Esophagus muscularis mucosa (tissue), 4 donors: ENCODE data around the gene AVL9. TPM values are rescaled to one million over a fixed set of nuclear protein-coding genes. Genes with fewer than 3 reads are reported as not detected.

Experiments
- DNase-seq: peaks from one replicate; pipeline ENCODE4 v3.0.0-alpha.2; 2017; ENCODE audit errors: extremely low spot score
- H3K27ac ChIP-seq, 4 donors: fragments of 200-600 bp; sonication (generic); replicated peaks in 1 of 4; 1 replicate in 3 of 4; 2 replicates in 1 of 4; pipeline ENCODE4 v1.5.1; 2016 to 2019; ENCODE audit warnings: mild to moderate bottlenecking in 1 of 4
- H3K27me3 ChIP-seq, 4 donors: fragments of 200-600 bp; sonication (generic); one replicate each; pipeline versions ENCODE4 v1.5.1 to v1.6.0; 2016 to 2019
- H3K36me3 ChIP-seq, 4 donors: fragments of 200-600 bp; sonication (generic); one replicate each; pipeline ENCODE4 v1.5.1; 2016 to 2019
- H3K4me1 ChIP-seq, 4 donors: fragments of 200-600 bp; sonication (generic); one replicate each; pipeline ENCODE4 v1.5.1; 2016 to 2019
- H3K4me3 ChIP-seq, 4 donors: fragments of 200-600 bp; sonication (generic); 1 replicate in 2 of 4; 2 replicates in 2 of 4; pipeline ENCODE4 v1.5.1; 2016 to 2019; ENCODE audit warnings: mild to moderate bottlenecking in 4 of 4, moderate library complexity in 1 of 4
- H3K9me3 ChIP-seq, 4 donors: fragments of 200-600 bp; sonication (generic); 1 replicate in 3 of 4; 2 replicates in 1 of 4; pipeline ENCODE4 v1.5.1; 2016 to 2019
- EP300 ChIP-seq: sonication (generic); formaldehyde crosslinking; IDR thresholded peaks from one replicate; pipeline ENCODE4 v1.6.1; 2017; ENCODE audit warnings: antibody characterized with exemption
- POLR2A ChIP-seq: fragments of 450-650 bp; IDR thresholded peaks from one replicate; pipeline ENCODE4 v1.6.1; 2017; ENCODE audit warnings: antibody characterized with exemption, moderate library complexity, mild to moderate bottlenecking, low read depth
- POLR2AphosphoS5 ChIP-seq, 2 donors: sonication (generic); formaldehyde crosslinking; IDR thresholded peaks; one replicate each; pipeline ENCODE4 v1.6.1; 2017; ENCODE audit warnings: antibody characterized with exemption in 2 of 2
- WGBS: methylation state at CpG from one replicate; pipeline ENCODE4 v1.1.5; 2018; 5-methylcytosine and 5-hydroxymethylcytosine counted together
- intact Hi-C: fragments of 100-400 bp; cut with DNase I; formaldehyde crosslinking; loops from one replicate; pipeline ENCODE4 v1.15.1; 2023
- total RNA-seq, 4 donors: library from RNA; depleted of rRNA; stranded (reverse); fragments of >200 nt; gene quantifications; one replicate each; pipeline versions ENCODE4 v1.1.0 to v1.2.1, GENCODE V29; 2016
- TF ChIP-seq, protein P1 (sequence below), 3 experiments: fragments of 200-600 bp in 2 of 3; fragments of 450-650 bp in 1 of 3; sonication (generic) in 2 of 3; IDR thresholded peaks; one replicate each; pipeline ENCODE4 v1.5.1; 2017 to 2019; ENCODE audit warnings: antibody characterized with exemption in 3 of 3, mild to moderate bottlenecking in 2 of 3, moderate library complexity in 1 of 3

AVL9 gene
- total RNA-seq, 4 donors from 2014 or later = 18.8 to 27.7 (median 21.3) TPM

DNA sequence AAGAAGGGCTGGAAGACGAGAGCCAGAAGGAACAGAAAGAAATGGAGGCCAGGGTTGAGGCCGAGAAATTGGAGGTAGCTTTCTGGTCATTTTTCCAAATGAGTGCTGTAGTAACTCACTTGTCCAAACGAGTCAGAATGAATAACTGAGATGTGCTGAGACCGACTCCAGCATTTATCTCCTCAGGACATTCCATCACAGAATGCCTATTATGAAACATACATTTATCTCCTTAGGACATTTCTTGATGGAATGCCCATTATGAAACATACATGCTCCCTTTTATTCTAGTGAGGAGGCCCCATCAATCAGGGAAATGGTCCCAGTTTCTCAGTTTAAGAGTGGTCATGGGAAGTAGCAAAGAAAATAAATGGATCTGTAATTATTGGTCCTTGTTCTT lies 16.5 kb downstream of the AVL9 start:
- H3K4me3 ChIP-seq = no peak overlapping the region
- H3K4me1 ChIP-seq = peaks cover 5 to 37% (median 16%) of the 10 kb centered on the region in 4 donors
- H3K27ac ChIP-seq = no peak overlapping the region
- no peaks in the 10 kb centered on the region for H3K36me3 ChIP-seq
- DNase-seq = no peak
- no peak for TF ChIP-seq POLR2A
- TF ChIP-seq POLR2AphosphoS5 (IDR thresholded peaks at IDR 0.05) = no peak
- no peak for TF ChIP-seq EP300
- TF ChIP-seq, protein P1, sequence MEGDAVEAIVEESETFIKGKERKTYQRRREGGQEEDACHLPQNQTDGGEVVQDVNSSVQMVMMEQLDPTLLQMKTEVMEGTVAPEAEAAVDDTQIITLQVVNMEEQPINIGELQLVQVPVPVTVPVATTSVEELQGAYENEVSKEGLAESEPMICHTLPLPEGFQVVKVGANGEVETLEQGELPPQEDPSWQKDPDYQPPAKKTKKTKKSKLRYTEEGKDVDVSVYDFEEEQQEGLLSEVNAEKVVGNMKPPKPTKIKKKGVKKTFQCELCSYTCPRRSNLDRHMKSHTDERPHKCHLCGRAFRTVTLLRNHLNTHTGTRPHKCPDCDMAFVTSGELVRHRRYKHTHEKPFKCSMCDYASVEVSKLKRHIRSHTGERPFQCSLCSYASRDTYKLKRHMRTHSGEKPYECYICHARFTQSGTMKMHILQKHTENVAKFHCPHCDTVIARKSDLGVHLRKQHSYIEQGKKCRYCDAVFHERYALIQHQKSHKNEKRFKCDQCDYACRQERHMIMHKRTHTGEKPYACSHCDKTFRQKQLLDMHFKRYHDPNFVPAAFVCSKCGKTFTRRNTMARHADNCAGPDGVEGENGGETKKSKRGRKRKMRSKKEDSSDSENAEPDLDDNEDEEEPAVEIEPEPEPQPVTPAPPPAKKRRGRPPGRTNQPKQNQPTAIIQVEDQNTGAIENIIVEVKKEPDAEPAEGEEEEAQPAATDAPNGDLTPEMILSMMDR (IDR thresholded peaks at IDR 0.05) = no peak
- no peaks in the 10 kb centered on the region for H3K27me3 ChIP-seq
- H3K9me3 ChIP-seq = no peaks in the 10 kb centered on the region
- intact Hi-C loops = no loop called here
- 86% methylated on average over 4 of the region's 4 CpGs for WGBS

DNA sequence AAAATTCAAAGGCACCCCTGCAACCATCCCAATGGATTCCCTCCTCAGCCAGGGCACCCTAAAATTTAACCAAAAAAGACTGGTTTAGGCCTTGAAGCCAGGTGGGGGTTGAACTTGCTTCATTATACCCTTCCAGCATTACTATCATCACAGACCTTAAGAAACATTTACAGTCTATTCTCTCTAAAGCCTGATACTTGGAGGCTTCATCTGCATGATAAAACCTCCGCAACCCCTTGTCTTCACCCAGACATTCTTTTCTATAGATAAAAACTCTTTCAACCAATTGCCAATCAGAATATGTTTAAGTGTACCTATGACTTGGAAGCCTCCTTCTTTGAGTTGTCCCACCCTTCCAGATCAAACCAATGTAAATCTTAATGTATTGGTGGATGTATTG lies 17.9 kb downstream of the AVL9 start:
- intact Hi-C loops = no loop called here
- 96% methylated on average over 1 of the region's 1 CpG for WGBS
- DNase-seq = no peak
- no peaks in the 10 kb centered on the region for H3K36me3 ChIP-seq
- no peaks in the 10 kb centered on the region for H3K27me3 ChIP-seq
- H3K4me3 ChIP-seq = no peak overlapping the region
- H3K27ac ChIP-seq = no peak overlapping the region
- peaks cover 5 to 37% (median 13%) of the 10 kb centered on the region in 4 donors for H3K4me1 ChIP-seq
- H3K9me3 ChIP-seq = no peaks in the 10 kb centered on the region
- TF ChIP-seq POLR2A = no peak
- TF ChIP-seq, protein P1 (IDR thresholded peaks at IDR 0.05) = no peak
- no peak for TF ChIP-seq POLR2AphosphoS5 (IDR thresholded peaks at IDR 0.05)
- TF ChIP-seq EP300 = no peak

DNA sequence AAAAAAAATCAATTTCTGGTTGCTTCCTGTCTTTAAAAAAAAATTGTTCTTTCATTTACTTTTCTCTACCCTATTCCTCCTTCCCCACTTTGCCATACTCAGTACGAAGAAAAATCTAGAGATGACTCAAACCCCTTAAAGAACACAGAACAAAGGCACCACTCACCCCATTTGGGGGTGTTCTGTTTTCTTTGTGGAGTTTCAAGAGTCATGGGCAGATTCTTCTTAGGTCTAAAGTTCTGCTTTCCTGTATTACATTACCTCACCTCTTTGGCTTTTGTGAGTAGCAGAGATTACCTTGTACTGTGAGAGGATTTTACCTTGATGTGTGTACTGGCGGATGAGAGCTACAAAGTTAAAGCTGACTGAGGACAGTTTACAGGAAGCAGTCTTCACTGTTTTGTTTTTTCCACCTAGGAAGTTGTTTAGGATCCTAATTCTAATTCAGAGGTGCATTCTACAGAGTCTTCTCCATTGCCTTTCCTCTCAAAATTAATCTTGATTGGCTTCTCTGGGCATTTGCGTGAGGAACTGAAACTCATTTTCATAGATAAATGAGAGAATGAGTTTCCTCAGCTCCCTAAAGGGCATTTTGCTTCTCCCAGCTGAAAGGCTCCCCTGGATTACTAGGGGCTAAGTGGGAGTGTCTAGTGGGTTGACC lies 20.7 kb downstream of the AVL9 start:
- TF ChIP-seq, protein P1 (IDR thresholded peaks at IDR 0.05) = no peak
- TF ChIP-seq POLR2A = no peak
- no peak overlapping the region for H3K4me3 ChIP-seq
- intact Hi-C loops = no loop called here
- H3K4me1 ChIP-seq = peaks cover 0 to 30% (median 13%) of the 10 kb centered on the region in 4 donors
- no peaks in the 10 kb centered on the region for H3K36me3 ChIP-seq
- H3K9me3 ChIP-seq = no peaks in the 10 kb centered on the region
- no peak for DNase-seq
- 93% methylated on average over 3 of the region's 3 CpGs for WGBS
- no peaks in the 10 kb centered on the region for H3K27me3 ChIP-seq
- no peak overlapping the region for H3K27ac ChIP-seq

DNA sequence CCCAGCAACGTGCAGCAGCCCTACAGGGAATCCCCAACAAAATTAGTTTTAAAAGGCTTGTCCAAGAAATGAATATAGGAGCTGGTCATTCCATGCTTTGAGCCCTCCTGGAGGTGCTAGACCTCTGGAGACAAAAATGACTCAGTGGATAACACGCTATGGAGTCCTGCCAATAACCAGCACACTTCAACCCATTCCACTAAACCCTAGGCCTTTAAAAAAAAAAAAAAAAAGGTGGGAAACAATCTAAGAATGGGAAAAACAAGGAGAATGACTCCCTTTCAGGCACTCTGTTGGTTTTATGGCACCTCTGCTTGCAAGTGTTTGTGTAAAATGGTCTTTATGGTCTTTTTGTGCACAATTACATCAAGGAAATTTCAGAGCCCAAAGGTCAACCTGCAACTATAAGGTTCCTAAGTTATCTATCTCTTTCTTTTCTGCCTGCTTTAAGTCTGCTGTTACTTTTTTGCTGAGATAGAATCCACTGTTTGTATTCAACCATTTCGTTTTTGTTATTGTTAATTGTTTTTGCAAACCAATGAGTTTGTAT lies 21.3 kb downstream of the AVL9 start:
- DNase-seq = no peak
- TF ChIP-seq POLR2AphosphoS5 (IDR thresholded peaks at IDR 0.05) (no peak), EP300 (no peak), POLR2A (no peak)
- TF ChIP-seq, protein P1 (IDR thresholded peaks at IDR 0.05) = no peak
- intact Hi-C loops = no loop called here
- Histone ChIP-seq H3K36me3 (no peaks in the 10 kb centered on the region), H3K9me3 (no peaks in the 10 kb centered on the region), H3K4me1 (peaks cover 0 to 26% (median 12%) of the 10 kb centered on the region in 4 donors), H3K27ac (no peak overlapping the region), H3K27me3 (no peaks in the 10 kb centered on the region), H3K4me3 (no peak overlapping the region)
- WGBS = 92% methylated on average over 3 of the region's 3 CpGs
